ENCODE results near the gene AP3B1.

The AP3B1 gene

DNA sequence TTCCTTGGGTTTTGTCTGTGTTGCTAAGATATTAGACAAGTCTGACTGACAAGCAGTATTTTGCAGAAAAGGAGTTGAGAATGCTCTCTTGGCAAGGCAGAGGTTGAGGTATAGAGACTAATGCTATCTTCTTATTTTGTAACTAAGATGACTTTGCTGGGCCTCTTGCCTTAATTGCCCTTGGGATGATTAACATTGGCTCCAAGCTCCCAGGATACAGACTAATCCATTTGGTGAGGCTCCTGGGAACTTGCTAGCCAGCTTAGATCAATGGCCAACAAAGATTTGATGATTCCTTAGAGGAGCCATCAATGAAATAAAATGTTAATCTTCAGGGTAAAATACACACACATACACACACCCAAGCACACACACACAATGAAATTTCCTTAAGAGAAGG lies 28.7 kb upstream of the AP3B1 start:
- H3K9me3 ChIP-seq (ENCODE audit: insufficient read depth, low read depth, low read length) = no peaks in the 10 kb centered on the region
- no peak overlapping the region for H3K4me3 ChIP-seq (ENCODE audit: low read length)

DNA sequence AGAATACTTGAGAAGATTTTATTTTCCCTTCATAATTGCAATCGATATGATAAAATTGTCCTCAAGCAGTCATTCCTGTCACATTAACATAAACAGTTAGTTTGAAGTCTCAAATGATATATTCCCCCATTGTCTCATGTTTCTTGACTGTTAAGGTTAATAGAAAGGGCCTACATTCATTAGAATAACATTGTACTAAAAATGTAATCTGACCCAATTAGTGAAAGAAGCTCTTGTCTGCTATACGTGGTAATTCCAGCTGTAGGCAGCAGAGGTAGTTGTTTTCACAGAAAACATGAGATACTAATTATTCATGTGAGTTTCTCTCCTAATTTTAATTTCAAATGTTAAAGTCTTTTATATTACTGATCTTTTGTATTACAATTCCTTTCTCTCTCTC lies 25.9 kb upstream of the AP3B1 start:
- H3K9ac ChIP-seq (ENCODE audit: low read depth, low read length) = no peak overlapping the region
- H3K36me3 ChIP-seq (ENCODE audit: insufficient read depth, low read length) = no peaks in the 10 kb centered on the region
- WGBS = 100% methylated on average over 1 of the region's 2 CpGs
- H3K4me3 ChIP-seq (ENCODE audit: low read length) = no peak overlapping the region
- H3K4me1 ChIP-seq (ENCODE audit: insufficient read depth, low read length) = peaks cover 7% of the 10 kb centered on the region
- H3K9me3 ChIP-seq (ENCODE audit: insufficient read depth, low read depth, low read length) = no peaks in the 10 kb centered on the region
- H3K27ac ChIP-seq (ENCODE audit: low read depth, low read length) = no peak overlapping the region
- H3K27me3 ChIP-seq (ENCODE audit: insufficient read depth, low read length) = no peaks in the 10 kb centered on the region

More for the DNA sequence above, 28.7 kb upstream of the AP3B1 start:
- H3K9ac ChIP-seq (ENCODE audit: low read depth, low read length) = no peak overlapping the region
- H3K4me1 ChIP-seq (ENCODE audit: insufficient read depth, low read length) = peaks cover 12% of the 10 kb centered on the region
- no peaks in the 10 kb centered on the region for H3K27me3 ChIP-seq (ENCODE audit: insufficient read depth, low read length)
- H3K27ac ChIP-seq (ENCODE audit: low read depth, low read length) = no peak overlapping the region
- H3K36me3 ChIP-seq (ENCODE audit: insufficient read depth, low read length) = no peaks in the 10 kb centered on the region

DNA sequence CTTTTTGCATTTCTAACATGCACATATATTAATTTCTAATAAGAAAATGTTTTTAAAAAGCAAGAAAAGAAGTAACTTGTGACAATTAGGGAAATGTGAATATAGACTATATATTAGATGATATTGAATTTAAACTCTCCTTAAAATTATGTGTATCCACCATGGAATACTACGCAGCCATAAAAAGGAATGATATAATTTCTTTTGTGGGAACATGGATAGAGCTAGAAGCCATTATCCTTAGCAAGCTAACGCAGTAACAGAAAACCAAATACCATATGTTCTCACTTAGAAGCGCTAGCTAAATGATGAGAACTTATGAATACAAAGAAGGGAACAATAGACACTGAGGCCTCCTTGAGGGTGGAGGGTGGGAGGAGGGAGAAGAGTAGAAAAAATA lies 23.8 kb upstream of the AP3B1 start:
- peaks cover 7% of the 10 kb centered on the region for H3K4me1 ChIP-seq (ENCODE audit: insufficient read depth, low read length)
- H3K36me3 ChIP-seq (ENCODE audit: insufficient read depth, low read length) = no peaks in the 10 kb centered on the region
- peaks cover 5% of the 10 kb centered on the region; the same call in 1 of the 2 replicates for H3K9me3 ChIP-seq (ENCODE audit: insufficient read depth, low read depth, low read length)
- no peak overlapping the region for H3K27ac ChIP-seq (ENCODE audit: low read depth, low read length)
- no peaks in the 10 kb centered on the region for H3K27me3 ChIP-seq (ENCODE audit: insufficient read depth, low read length)
- WGBS = 90% methylated on average over 1 of the region's 3 CpGs
- H3K4me3 ChIP-seq (ENCODE audit: low read length) = no peak overlapping the region
- no peak overlapping the region for H3K9ac ChIP-seq (ENCODE audit: low read depth, low read length)

DNA sequence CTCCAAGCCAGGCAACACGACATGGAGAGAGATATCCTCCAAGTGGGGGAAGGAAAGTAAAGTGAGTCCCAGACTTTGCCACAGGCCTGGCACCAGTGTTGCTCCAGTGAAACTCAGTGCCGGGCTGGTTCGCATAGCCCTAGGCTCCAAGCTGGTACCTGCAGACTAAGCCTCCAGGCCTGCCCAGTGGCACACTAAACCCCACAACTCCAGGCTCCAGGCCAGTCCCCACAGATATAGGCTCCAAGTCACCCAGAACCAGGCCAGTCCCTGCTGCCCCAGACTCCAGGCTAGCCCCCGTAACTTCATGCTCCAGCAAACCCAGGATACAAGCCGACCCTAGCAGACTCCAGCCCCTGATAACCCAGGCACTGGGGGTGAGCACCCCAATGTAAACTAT lies 23.0 kb upstream of the AP3B1 start:
- no peaks in the 10 kb centered on the region for H3K36me3 ChIP-seq (ENCODE audit: insufficient read depth, low read length)
- H3K27me3 ChIP-seq (ENCODE audit: insufficient read depth, low read length) = no peaks in the 10 kb centered on the region
- H3K4me1 ChIP-seq (ENCODE audit: insufficient read depth, low read length) = peaks cover 7% of the 10 kb centered on the region
- WGBS = 89% methylated on average over 5 of the region's 5 CpGs
- H3K4me3 ChIP-seq (ENCODE audit: low read length) = no peak overlapping the region
- H3K9me3 ChIP-seq (ENCODE audit: insufficient read depth, low read depth, low read length) = peaks cover 5% of the 10 kb centered on the region; the same call in 1 of the 2 replicates
- H3K27ac ChIP-seq (ENCODE audit: low read depth, low read length) = no peak overlapping the region
- H3K9ac ChIP-seq (ENCODE audit: low read depth, low read length) = no peak overlapping the region

DNA sequence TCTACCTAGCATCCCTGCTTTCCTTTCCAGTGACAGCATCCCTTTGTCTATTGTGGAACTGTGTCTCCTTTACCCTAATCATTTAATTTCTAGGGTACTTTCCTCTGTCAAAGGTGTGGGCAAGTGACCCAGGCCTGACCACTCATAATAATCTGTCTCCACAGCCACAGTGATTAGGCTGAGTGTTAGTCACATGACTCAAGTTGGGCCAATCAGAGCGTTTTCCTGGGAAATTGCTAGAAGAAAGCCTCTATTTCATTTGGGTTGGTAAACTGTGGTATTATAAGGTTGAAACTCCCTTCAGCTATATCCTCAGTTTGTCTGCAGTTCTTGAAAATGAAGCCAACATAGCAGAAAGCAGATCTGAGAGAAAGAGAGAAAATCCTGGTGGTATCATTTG lies 14.2 kb upstream of the AP3B1 start:
- no peak overlapping the region for H3K9ac ChIP-seq (ENCODE audit: low read depth, low read length)
- WGBS = 95% methylated on average over 1 of the region's 1 CpG
- H3K4me1 ChIP-seq (ENCODE audit: insufficient read depth, low read length) = no peaks in the 10 kb centered on the region
- H3K9me3 ChIP-seq (ENCODE audit: insufficient read depth, low read depth, low read length) = no peaks in the 10 kb centered on the region
- no peak overlapping the region for H3K27ac ChIP-seq (ENCODE audit: low read depth, low read length)
- H3K27me3 ChIP-seq (ENCODE audit: insufficient read depth, low read length) = no peaks in the 10 kb centered on the region
- H3K4me3 ChIP-seq (ENCODE audit: low read length) = no peak overlapping the region
- no peaks in the 10 kb centered on the region for H3K36me3 ChIP-seq (ENCODE audit: insufficient read depth, low read length)

DNA sequence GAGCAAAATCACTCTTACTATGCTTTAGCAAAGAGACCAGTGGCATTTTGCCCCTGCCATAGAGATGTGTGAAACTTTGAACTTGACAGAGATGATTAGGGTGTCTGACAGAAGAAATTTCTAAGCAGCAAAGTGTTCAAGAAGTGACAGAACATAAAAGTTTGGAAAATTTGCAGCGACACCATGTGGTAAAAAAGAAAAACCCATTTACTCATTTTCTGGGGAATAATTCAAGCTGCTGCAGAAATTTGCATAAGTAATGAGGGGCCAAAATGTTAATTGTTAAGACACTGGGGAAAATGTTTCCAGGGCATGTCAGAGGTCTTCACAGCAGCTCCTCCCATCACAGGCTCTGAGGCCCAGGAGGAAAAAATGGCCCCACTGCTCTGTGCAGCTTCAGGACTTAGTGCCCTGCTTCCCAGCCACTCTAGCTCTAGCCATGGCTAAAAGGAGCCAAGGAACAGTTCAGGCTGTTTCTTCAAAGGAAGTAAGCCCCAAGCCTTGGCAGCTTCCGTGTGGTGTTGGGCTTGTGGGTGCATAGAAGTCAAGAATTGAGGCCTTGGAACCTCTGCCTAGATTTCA lies 6.1 kb upstream of the AP3B1 start:
- Histone ChIP-seq H3K9ac (ENCODE audit: low read depth, low read length) (no peak overlapping the region), H3K36me3 (ENCODE audit: insufficient read depth, low read length) (no peaks in the 10 kb centered on the region), H3K9me3 (ENCODE audit: insufficient read depth, low read depth, low read length) (peaks cover 10% of the 10 kb centered on the region; the same call in 1 of the 2 replicates), H3K27ac (ENCODE audit: low read depth, low read length) (no peak overlapping the region), H3K4me3 (ENCODE audit: low read length) (no peak overlapping the region), H3K4me1 (ENCODE audit: insufficient read depth, low read length) (peaks cover 2% of the 10 kb centered on the region; the same call in 1 of the 2 replicates), H3K27me3 (ENCODE audit: insufficient read depth, low read length) (peaks cover 8% of the 10 kb centered on the region; the same call in 1 of the 2 replicates)
- 89% methylated on average over 2 of the region's 2 CpGs for WGBS

DNA sequence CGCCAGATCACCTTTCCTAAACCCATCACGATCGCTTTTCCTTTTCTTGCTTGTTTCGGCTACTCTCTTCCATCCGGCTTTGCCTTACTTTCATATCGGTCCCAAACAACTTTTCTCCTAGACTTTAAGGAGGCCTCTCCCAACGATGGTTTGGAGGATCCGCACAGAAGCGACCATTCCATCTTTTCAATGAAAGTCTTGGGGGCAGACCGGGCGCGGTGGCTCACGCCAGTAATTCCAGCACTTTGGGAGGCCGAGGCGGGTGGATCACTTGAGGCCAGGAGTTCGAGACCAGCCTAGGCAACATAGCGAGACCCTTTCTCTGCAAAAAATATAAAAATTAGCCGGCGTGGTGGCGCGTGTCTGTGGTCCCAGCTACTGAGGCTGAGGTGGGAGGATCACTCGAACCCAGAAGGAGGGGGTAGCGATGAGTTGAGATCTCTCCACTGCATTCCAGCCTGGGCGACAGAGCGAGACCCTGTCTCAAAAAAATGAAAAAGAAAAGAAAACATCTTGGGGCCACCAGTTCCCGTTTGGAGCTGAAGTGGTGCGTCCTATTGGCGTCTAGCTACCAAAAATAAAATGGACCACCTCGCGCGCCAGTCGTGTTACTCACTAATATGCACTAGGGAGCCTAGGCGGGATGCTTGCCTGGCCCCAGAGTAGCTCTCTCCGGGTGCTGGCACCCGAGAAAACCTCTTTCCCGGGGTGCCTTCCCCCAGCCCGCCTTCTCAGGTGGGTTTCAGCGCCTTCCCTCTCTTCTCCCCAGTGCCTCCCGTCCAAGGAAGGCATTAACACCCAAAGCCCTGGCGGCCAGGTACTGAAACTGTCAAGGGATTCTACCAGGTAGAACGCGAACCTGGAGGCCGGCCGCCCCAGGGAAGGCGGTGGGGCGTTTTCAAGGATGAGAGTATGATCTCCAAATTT lies 800 bp upstream of the AP3B1 start:
- peak overlapping the region; percentile 67; the same call in 1 of the 2 replicates for H3K27ac ChIP-seq (ENCODE audit: low read depth, low read length)
- H3K9me3 ChIP-seq (ENCODE audit: insufficient read depth, low read depth, low read length) = no peaks in the 10 kb centered on the region
- no peaks in the 10 kb centered on the region for H3K36me3 ChIP-seq (ENCODE audit: insufficient read depth, low read length)
- H3K4me3 ChIP-seq (ENCODE audit: low read length) = peak overlapping the region; percentile 85
- peaks cover 2% of the 10 kb centered on the region; the same call in 1 of the 2 replicates for H3K4me1 ChIP-seq (ENCODE audit: insufficient read depth, low read length)
- peak overlapping the region; percentile 67 for H3K9ac ChIP-seq (ENCODE audit: low read depth, low read length)
- H3K27me3 ChIP-seq (ENCODE audit: insufficient read depth, low read length) = peaks cover 8% of the 10 kb centered on the region; the same call in 1 of the 2 replicates
- 8% methylated on average over 46 of the region's 46 CpGs for WGBS

DNA sequence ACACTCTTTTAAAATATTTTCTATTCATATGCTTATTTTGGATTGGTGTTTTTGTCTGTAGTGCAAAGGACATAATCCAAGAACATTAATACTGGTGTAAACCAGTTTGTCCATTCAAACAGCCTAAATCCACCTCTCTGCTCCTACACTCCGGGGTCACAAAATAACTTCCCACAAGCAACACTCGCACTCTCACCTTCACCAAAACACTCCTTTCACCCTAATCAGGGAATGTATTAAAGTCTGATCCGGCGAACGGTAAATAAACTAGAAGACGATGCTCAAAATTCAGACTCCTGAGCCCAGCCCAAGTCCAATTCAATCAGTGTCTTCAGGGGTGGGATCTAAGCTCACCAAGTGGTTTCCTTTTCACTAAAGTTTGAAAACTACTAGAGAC lies 649 bp downstream of the AP3B1 start:
- H3K36me3 ChIP-seq (ENCODE audit: insufficient read depth, low read length) = no peaks in the 10 kb centered on the region
- peaks cover 8% of the 10 kb centered on the region; the same call in 1 of the 2 replicates for H3K27me3 ChIP-seq (ENCODE audit: insufficient read depth, low read length)
- H3K27ac ChIP-seq (ENCODE audit: low read depth, low read length) = peak overlapping the region; percentile 85
- peak overlapping the region; percentile 87 for H3K9ac ChIP-seq (ENCODE audit: low read depth, low read length)
- WGBS = under 1% methylated on average over 6 of the region's 6 CpGs
- H3K4me3 ChIP-seq (ENCODE audit: low read length) = peak overlapping the region; percentile 85
- no peaks in the 10 kb centered on the region for H3K9me3 ChIP-seq (ENCODE audit: insufficient read depth, low read depth, low read length)
- peaks cover 13% of the 10 kb centered on the region for H3K4me1 ChIP-seq (ENCODE audit: insufficient read depth, low read length)

DNA sequence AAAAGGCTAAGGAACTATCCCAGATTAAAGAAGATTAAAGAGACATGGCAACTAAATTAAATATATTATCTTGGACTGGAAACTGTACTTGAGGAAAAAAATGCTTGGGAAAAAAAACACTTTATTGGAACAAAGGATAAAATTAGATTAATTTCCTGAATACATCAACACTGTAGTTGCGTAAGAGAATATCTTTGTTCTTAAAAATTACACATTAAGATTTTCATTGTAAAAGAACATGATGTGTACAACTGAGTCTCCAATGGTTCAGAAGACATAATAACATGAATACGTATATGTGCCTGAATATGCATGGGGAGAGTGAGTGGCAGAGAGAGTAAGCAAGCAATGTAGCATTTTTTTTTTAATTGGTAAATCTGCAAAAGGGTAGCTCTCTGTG lies 2.8 kb downstream of the AP3B1 start:
- H3K9me3 ChIP-seq (ENCODE audit: insufficient read depth, low read depth, low read length) = no peaks in the 10 kb centered on the region
- H3K27ac ChIP-seq (ENCODE audit: low read depth, low read length) = no peak overlapping the region
- H3K9ac ChIP-seq (ENCODE audit: low read depth, low read length) = no peak overlapping the region
- H3K4me3 ChIP-seq (ENCODE audit: low read length) = no peak overlapping the region
- H3K27me3 ChIP-seq (ENCODE audit: insufficient read depth, low read length) = peaks cover 8% of the 10 kb centered on the region; the same call in 1 of the 2 replicates
- no peaks in the 10 kb centered on the region for H3K36me3 ChIP-seq (ENCODE audit: insufficient read depth, low read length)
- H3K4me1 ChIP-seq (ENCODE audit: insufficient read depth, low read length) = peaks cover 29% of the 10 kb centered on the region
- WGBS = 94% methylated on average over 1 of the region's 2 CpGs

DNA sequence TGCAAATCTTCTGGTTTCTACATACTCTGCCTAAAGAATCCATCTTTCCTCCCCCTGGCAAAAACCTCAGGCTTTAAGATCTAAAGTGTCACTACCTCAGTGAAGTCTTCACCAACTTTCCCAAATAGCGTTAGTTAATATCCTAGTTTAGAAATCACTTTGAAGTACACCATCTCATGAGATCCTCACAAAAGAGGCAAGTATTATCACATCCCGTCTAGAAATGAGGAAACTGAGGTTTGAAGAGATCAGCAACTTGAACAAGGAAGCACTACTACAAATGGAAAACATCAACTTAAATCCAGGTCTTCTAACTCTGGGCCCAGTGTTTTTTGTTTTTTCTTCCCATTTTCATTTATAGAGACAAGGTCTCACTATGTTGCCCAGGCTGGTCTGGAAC lies 4.6 kb downstream of the AP3B1 start:
- Histone ChIP-seq H3K9ac (ENCODE audit: low read depth, low read length) (no peak overlapping the region), H3K4me1 (ENCODE audit: insufficient read depth, low read length) (peaks cover 26% of the 10 kb centered on the region), H3K4me3 (ENCODE audit: low read length) (no peak overlapping the region), H3K9me3 (ENCODE audit: insufficient read depth, low read depth, low read length) (no peaks in the 10 kb centered on the region), H3K27ac (ENCODE audit: low read depth, low read length) (no peak overlapping the region; the same call in 1 of the 2 replicates), H3K27me3 (ENCODE audit: insufficient read depth, low read length) (no peaks in the 10 kb centered on the region), H3K36me3 (ENCODE audit: insufficient read depth, low read length) (no peaks in the 10 kb centered on the region)
- WGBS = 97% methylated on average over 2 of the region's 2 CpGs

DNA sequence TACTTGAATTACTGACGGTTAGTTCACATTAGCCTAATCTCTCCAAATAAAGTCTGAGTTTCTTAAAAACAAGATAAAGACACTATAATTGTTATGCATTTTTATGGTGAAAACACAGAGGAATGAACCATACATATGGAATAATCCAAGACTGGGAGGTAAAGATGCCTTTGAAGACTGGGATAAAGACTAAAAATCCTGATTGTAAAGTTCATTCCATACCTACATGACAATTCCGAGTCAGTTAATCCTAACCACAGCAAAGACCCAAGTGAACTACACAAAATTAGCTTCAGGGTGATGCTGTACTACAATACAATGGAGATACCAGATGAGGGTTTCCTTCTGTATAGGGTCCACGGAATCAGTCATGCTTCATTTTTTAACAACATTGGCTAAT lies 6.3 kb downstream of the AP3B1 start:
- Histone ChIP-seq H3K27ac (ENCODE audit: low read depth, low read length) (no peak overlapping the region), H3K36me3 (ENCODE audit: insufficient read depth, low read length) (no peaks in the 10 kb centered on the region), H3K4me3 (ENCODE audit: low read length) (no peak overlapping the region), H3K9ac (ENCODE audit: low read depth, low read length) (no peak overlapping the region), H3K9me3 (ENCODE audit: insufficient read depth, low read depth, low read length) (no peaks in the 10 kb centered on the region), H3K4me1 (ENCODE audit: insufficient read depth, low read length) (peaks cover 26% of the 10 kb centered on the region), H3K27me3 (ENCODE audit: insufficient read depth, low read length) (no peaks in the 10 kb centered on the region)
- 100% methylated on average over 3 of the region's 3 CpGs for WGBS

Data from HUES64 (cell line).